ENCODE data around the gene ZNF823.
"Not testable (repeated sequence)": the region's sequence is repeated elsewhere in the genome, so short reads cannot be mapped to it uniquely, and the experiment has no call there.

ZNF823 gene
- 2.7 to 7.2 reads per million in 2 donors for total RNA-seq

GRCh38 chr19:11738746-11739620 lies at the start of gene ZNF823:
Gene ZNF823, minus strand, starts transcription at chr19:11738946. Its CDS starts 127 bp downstream, at chr19:11738819.
- peak; percentile 89 for DNase-seq

GRCh38 chr19:11787536-11787935 lies 48.8 kb upstream of the ZNF823 start:
- DNase-seq, result no peak

GRCh38 chr19:11784356-11784755 lies 45.6 kb upstream of the ZNF823 start:
- no peak for DNase-seq

- no peak for DNase-seq
Observed at GRCh38 chr19:11783767-11784166, 45.0 kb upstream of the ZNF823 start.

GRCh38 chr19:11781295-11782057 lies 42.7 kb upstream of the ZNF823 start:
- DNase-seq, result no peak

GRCh38 chr19:11780431-11781020 lies 41.8 kb upstream of the ZNF823 start:
- no peak for DNase-seq

- DNase-seq, result not testable (repeated sequence)
Observed at GRCh38 chr19:11776669-11777068, 37.9 kb upstream of the ZNF823 start.

- not testable (repeated sequence) for DNase-seq
Observed at GRCh38 chr19:11771520-11771919, 32.8 kb upstream of the ZNF823 start.

GRCh38 chr19:11769995-11770394 lies 31.2 kb upstream of the ZNF823 start:
- DNase-seq, result no peak

GRCh38 chr19:11767633-11768133 lies 28.9 kb upstream of the ZNF823 start:
- DNase-seq, result peak; percentile 4

- DNase-seq, result peak; percentile 78
Observed at GRCh38 chr19:11766597-11767591, 28.1 kb upstream of the ZNF823 start, which contains the start of gene ZNF441. Gene ZNF441, plus strand, starts transcription at chr19:11767000. Its CDS starts 194 bp downstream, at chr19:11767194.

GRCh38 chr19:11763611-11764010 lies 24.9 kb upstream of the ZNF823 start:
- DNase-seq, result no peak

- DNase-seq, result no peak
Observed at GRCh38 chr19:11763117-11763516, 24.4 kb upstream of the ZNF823 start.

GRCh38 chr19:11759805-11760204 lies 21.1 kb upstream of the ZNF823 start:
- no peak for DNase-seq

- DNase-seq, result no peak
Observed at GRCh38 chr19:11756965-11757364, 18.2 kb upstream of the ZNF823 start.

- no peak for DNase-seq
Observed at GRCh38 chr19:11754663-11755062, 15.9 kb upstream of the ZNF823 start.

GRCh38 chr19:11752244-11752736 lies 13.5 kb upstream of the ZNF823 start:
- no peak for DNase-seq

GRCh38 chr19:11749751-11750150 lies 11.0 kb upstream of the ZNF823 start:
- no peak for DNase-seq

- DNase-seq, result no peak
Observed at GRCh38 chr19:11747277-11747676, 8.5 kb upstream of the ZNF823 start.

GRCh38 chr19:11745869-11746268 lies 7.1 kb upstream of the ZNF823 start:
- DNase-seq, result no peak

- peak; percentile 11 for DNase-seq
Observed at GRCh38 chr19:11737964-11738745, 591 bp downstream of the ZNF823 start.

Measured in T-helper 9 cell (primary cell).